K562 (cell line): ENCODE measurements around the gene TIGD4. TPM values are rescaled to one million over a fixed set of nuclear protein-coding genes. Genes with fewer than 3 reads are reported as not detected.
A peak's percentile ranks its signal among the peaks of the same experiment; 100 is the strongest.

ENCODE experiments used
- ARHGAP35 ChIP-seq: fragments of 450-650 bp; IDR thresholded peaks from 2 replicates; pipeline ENCODE4 v1.6.1; 2018; ENCODE audit not compliant: partially characterized antibody
- CEBPZ ChIP-seq: fragments of 150-350 bp; IDR thresholded peaks from 2 replicates; pipeline ENCODE4 v1.6.1; 2014; ENCODE audit warnings: low read depth, mild to moderate bottlenecking, low read length, borderline replicate concordance
- CGGBP1 ChIP-seq: fragments of 250-450 bp; sonication (Bioruptor Pico); IDR thresholded peaks from 2 replicates; pipeline ENCODE4 v1.9.0; 2021; ENCODE audit warnings: mild to moderate bottlenecking
- ELK1 ChIP-seq: sonication (generic); formaldehyde crosslinking; IDR thresholded peaks from 2 replicates; pipeline ENCODE4 v1.8.1; 2022; ENCODE audit warnings: missing genetic modification reagents
- EP300 ChIP-seq: IDR thresholded peaks from 2 replicates; pipeline ENCODE4 v1.6.1; 2012; ENCODE audit warnings: low read length, improper control_type of control experiment
- MTA2 ChIP-seq: fragments of 450-650 bp; IDR thresholded peaks from 2 replicates; pipeline ENCODE4 v1.6.1; 2016; ENCODE audit warnings: low read depth
- NELFE ChIP-seq: IDR thresholded peaks from 2 replicates; pipeline ENCODE4 v1.6.1; 2011; ENCODE audit warnings: mild to moderate bottlenecking; ENCODE audit not compliant: insufficient read depth, insufficient read length
- NFE2 ChIP-seq: IDR thresholded peaks from 2 replicates; pipeline ENCODE4 v1.6.1; 2014; ENCODE audit warnings: antibody characterized with exemption, low read depth
- NFIC ChIP-seq: fragments of 450-650 bp; IDR thresholded peaks from 2 replicates; pipeline ENCODE4 v1.6.1; 2017; ENCODE audit warnings: mild to moderate bottlenecking, inconsistent platforms
- POLR3A ChIP-seq: IDR thresholded peaks from 2 replicates; pipeline ENCODE4 v1.6.1; 2011; ENCODE audit warnings: borderline replicate concordance, mild to moderate bottlenecking, moderate library complexity; ENCODE audit not compliant: insufficient read length, insufficient read depth; ENCODE audit errors: extremely low read depth
- RCOR1 ChIP-seq, 2 experiments: IDR thresholded peaks; 2 replicates each; pipeline ENCODE4 v1.6.1; 2012; ENCODE audit warnings: low read depth in 2 of 2, low read length in 2 of 2, borderline replicate concordance in 1 of 2, improper control_type of control experiment in 1 of 2
- SLC30A9 ChIP-seq: fragments of 250-450 bp; sonication (Bioruptor Pico); IDR thresholded peaks from 2 replicates; pipeline ENCODE4 v1.8.0; 2022; ENCODE audit warnings: mild to moderate bottlenecking, moderate library complexity
- SPI1 ChIP-seq: IDR thresholded peaks from 2 replicates; pipeline ENCODE4 v1.6.1; 2011; ENCODE audit warnings: low read depth, low read length, control low read depth, borderline replicate concordance
- XRCC4 ChIP-seq: IDR thresholded peaks from one replicate; pipeline ENCODE4 v1.6.1; 2011; ENCODE audit not compliant: insufficient read depth, insufficient read length; ENCODE audit errors: extremely low read depth
- ZNF184 ChIP-seq: sonication (generic); formaldehyde crosslinking; IDR thresholded peaks from 2 replicates; pipeline ENCODE4 v1.5.0; 2020; ENCODE audit warnings: missing genetic modification reagents
- ZNF395 ChIP-seq: fragments of 200-800 bp; sonication (Bioruptor generic); IDR thresholded peaks from 2 replicates; pipeline ENCODE4 v1.6.1; 2017; ENCODE audit warnings: missing genetic modification characterization, missing compliant biosample characterization
- ZNF655 ChIP-seq: fragments of 250-450 bp; sonication (Bioruptor Pico); IDR thresholded peaks from 2 replicates; pipeline ENCODE4 v1.5.0; 2021
- polyA plus RNA-seq, 8 experiments: library from polyadenylated mRNA; depleted of rRNA in 4 of 8; stranded (reverse) in 5 of 8; unstranded in 3 of 8; fragments of >200 nt; fragmentation: Nextera tagmentation in 2 of 8; fragmentation: Illumina TruSeq in 1 of 8; extraction: Ambion mirVana in 2 of 8; extraction: Trizol in 1 of 8; gene quantifications; 2 replicates each; pipeline versions ENCODE4 v1.2.1 to v1.2.3, GENCODE V29; 2011 to 2014; ENCODE audit warnings: inconsistent platforms in 1 of 8, missing spikeins in 1 of 8
- total RNA-seq, 7 experiments: library from RNA; depleted of rRNA in 6 of 7; stranded (reverse); fragments of >200 nt in 6 of 7; fragmentation: Illumina TruSeq in 2 of 7; extraction: Trizol in 2 of 7; gene quantifications; 2 replicates each; pipeline versions ENCODE4 v1.2.1 to v1.2.3, GENCODE V29; 2011 to 2021; ENCODE audit warnings: low replicate concordance in 1 of 7

The TIGD4 gene
- total and polyA plus RNA-seq, 9 of the 15 experiments (the other 6 are each of a cell fraction or from before 2014, with no cell fraction given) = 0.07 to 0.28 (median 0.18) TPM

GRCh38 chr4:152779513-152780266 lies at the start of gene TIGD4, which contains the start of gene ARFIP1 (continued):
- TF ChIP-seq SPI1 (no peak), CGGBP1 (CRISPR knock-in tag) (no peak), ARHGAP35 (no peak), ZNF655 (CRISPR knock-in tag) (no peak), NELFE (no peak), NFIC (peak; percentile 92), SLC30A9 (CRISPR knock-in tag) (no peak), NFE2 (0 out of 2 replicates have a peak, but pooled peaks have one; percentile 7), RCOR1 (IDR thresholded peaks at IDR 0.05; ENCODE audit: borderline replicate concordance in 1 of 2, low read depth in 2 of 2, low read length in 2 of 2) (peak; percentile 13 to 74; a peak in 2 of 4 replicates), EP300 (no peak), CEBPZ (no peak), ELK1 (CRISPR knock-in tag) (no peak), XRCC4 (no peak), MTA2 (no peak), ZNF184 (CRISPR knock-in tag) (no peak), POLR3A (no peak), ZNF395 (CRISPR knock-in tag) (no peak)
